ENCODE data around the gene SUGP1.
"Not testable (repeated sequence)": the region's sequence is repeated elsewhere in the genome, so short reads cannot be mapped to it uniquely, and the experiment has no call there.

The SUGP1 gene

GRCh38 chr19:19268453-19269385, 51.6 kb downstream of the SUGP1 start:
- no peak for DNase-seq (ENCODE audit: low read depth in 3 of 3, low spot score in 1 of 3)

GRCh38 chr19:19267305-19267704, 53.0 kb downstream of the SUGP1 start:
- DNase-seq (ENCODE audit: low read depth in 3 of 3, low spot score in 1 of 3), result no peak

- no peak for DNase-seq (ENCODE audit: low read depth in 3 of 3, low spot score in 1 of 3)
Observed at GRCh38 chr19:19263886-19264487, 56.3 kb downstream of the SUGP1 start.

GRCh38 chr19:19262190-19263057, 57.9 kb downstream of the SUGP1 start:
- DNase-seq (ENCODE audit: low read depth in 3 of 3, low spot score in 1 of 3), result no peak

- no peak for DNase-seq (ENCODE audit: low read depth in 3 of 3, low spot score in 1 of 3)
Observed at GRCh38 chr19:19261350-19262189, 58.7 kb downstream of the SUGP1 start.

- no peak for DNase-seq (ENCODE audit: low read depth in 3 of 3, low spot score in 1 of 3)
Observed at GRCh38 chr19:19260417-19261214, 59.7 kb downstream of the SUGP1 start.

- DNase-seq (ENCODE audit: low read depth in 3 of 3, low spot score in 1 of 3), result no peak
Observed at GRCh38 chr19:19259741-19260140, 60.6 kb downstream of the SUGP1 start.

GRCh38 chr19:19258589-19259338, 61.5 kb downstream of the SUGP1 start:
- no peak for DNase-seq (ENCODE audit: low read depth in 3 of 3, low spot score in 1 of 3)

- DNase-seq (ENCODE audit: low read depth in 3 of 3, low spot score in 1 of 3), result no peak
Observed at GRCh38 chr19:19257836-19258588, 62.3 kb downstream of the SUGP1 start.

- DNase-seq (ENCODE audit: low read depth in 3 of 3, low spot score in 1 of 3), result no peak
Observed at GRCh38 chr19:19257137-19257536, 63.2 kb downstream of the SUGP1 start.

GRCh38 chr19:19256072-19256969, 64.0 kb downstream of the SUGP1 start:
- DNase-seq (ENCODE audit: low read depth in 3 of 3, low spot score in 1 of 3), result no peak

- not testable (repeated sequence) for DNase-seq (ENCODE audit: low read depth in 3 of 3, low spot score in 1 of 3)
Observed at GRCh38 chr19:19253409-19253808, 66.9 kb downstream of the SUGP1 start.

GRCh38 chr19:19250196-19250801, 70.0 kb downstream of the SUGP1 start:
- no peak for DNase-seq (ENCODE audit: low read depth in 3 of 3, low spot score in 1 of 3)

- no peak for DNase-seq (ENCODE audit: low read depth in 3 of 3, low spot score in 1 of 3)
Observed at GRCh38 chr19:19240476-19240875, 79.8 kb downstream of the SUGP1 start.

- no peak for DNase-seq (ENCODE audit: low read depth in 3 of 3, low spot score in 1 of 3)
Observed at GRCh38 chr19:19239675-19240074, 80.6 kb downstream of the SUGP1 start.

- no peak for DNase-seq (ENCODE audit: low read depth in 3 of 3, low spot score in 1 of 3)
Observed at GRCh38 chr19:19238126-19238894, 82.0 kb downstream of the SUGP1 start.

Measured in stimulated activated CD4-positive, alpha-beta T cell treated with anti-CD3 and anti-CD28 coated beads, TNF-alpha, amount 100 ng/mL, for 1 hour (primary cell).